Left lung (tissue), 10 donors: ENCODE results near the gene SUPT3H. TPM values are rescaled to one million over a fixed set of nuclear protein-coding genes. Genes with fewer than 3 reads are reported as not detected.

Experiments used
- ATAC-seq: fragments of 200-7000 bp; cut with Tn5 transposase; one replicate; pipeline ENCODE4 v1.9.1; 2020; ENCODE audit warnings: moderate library complexity
- DNase-seq, 4 donors: peaks; one replicate each; pipeline ENCODE4 v3.0.0-alpha.2; 2013 to 2020
- H3K27ac ChIP-seq, 2 donors: fragments of 200-600 bp; sonication (generic) in 1 of 2; one replicate each; pipeline versions ENCODE4 v1.5.0 to v1.8.0; 2020 to 2021
- H3K27me3 ChIP-seq, 2 donors: fragments of 200-600 bp; sonication (generic) in 1 of 2; one replicate each; pipeline versions ENCODE4 v1.5.0 to v1.8.0; 2020 to 2021
- H3K36me3 ChIP-seq, 2 donors: fragments of 200-600 bp; sonication (generic) in 1 of 2; one replicate each; pipeline versions ENCODE4 v1.5.0 to v1.8.0; 2020 to 2021
- H3K4me1 ChIP-seq, 2 donors: fragments of 200-600 bp; one replicate each; pipeline ENCODE4 v1.8.0; 2021
- H3K4me3 ChIP-seq, 2 donors: fragments of 200-600 bp; sonication (generic) in 1 of 2; one replicate each; pipeline versions ENCODE4 v1.5.0 to v1.8.0; 2020 to 2021; ENCODE audit warnings: mild to moderate bottlenecking in 1 of 2
- H3K9me3 ChIP-seq, 2 donors: fragments of 200-600 bp; sonication (generic) in 1 of 2; one replicate each; pipeline versions ENCODE4 v1.5.0 to v1.8.0; 2020 to 2021
- CTCF ChIP-seq, 2 donors: fragments of 200-600 bp; sonication (generic) in 1 of 2; IDR thresholded peaks; one replicate each; pipeline versions ENCODE4 v1.5.0 to v1.8.0; 2021; ENCODE audit warnings: antibody characterized with exemption in 2 of 2
- intact Hi-C, 2 donors: fragments of 100-400 bp; cut with DNase I; formaldehyde crosslinking; loops; one replicate each; pipeline versions ENCODE4 v1.11.2 to v1.14.2; 2022
- polyA plus RNA-seq, 6 donors: library from polyadenylated mRNA; unstranded; fragments of 120-200 nt; gene quantifications; one replicate each; pipeline ENCODE4 v1.2.1, GENCODE V29; 2013; ENCODE audit not compliant: insufficient read length in 6 of 6
- total RNA-seq, 2 donors: library from RNA; stranded (reverse); fragmentation: NEBNext Ultra II Directional; extraction: Animal tissue kit (Norgen Biotek cat#: 25700); gene quantifications; one replicate each; pipeline ENCODE4 v1.2.1, GENCODE V29; 2021
- donor health status: DM: no; HTN: yes; CAD: no.
- donor health status: DM: no; HTN: no; CAD: no.

The SUPT3H gene
- total and polyA plus RNA-seq, 8 donors, result 4.7 to 33.0 (median 26.2) TPM

- Histone ChIP-seq H3K4me3 (peak overlapping the region; percentile 27 to 69), H3K4me1 (peaks cover 9 to 48% of the 10 kb centered on the region in 2 donors), H3K9me3 (no peaks in the 10 kb centered on the region), H3K27ac (no peak overlapping the region), H3K27me3 (peaks cover 24 to 94% of the 10 kb centered on the region in 2 donors), H3K36me3 (no peaks in the 10 kb centered on the region)
- ATAC-seq (no peak), DNase-seq (peak in 2 of 4 donors; percentile 45 to 65)
- TF ChIP-seq CTCF (IDR thresholded peaks at IDR 0.05), result no peak
- intact Hi-C loops, result loop anchor here in 1 of 2 donors (10.0 kb wide), 1 partner anchor 295 kb away; no protein-coding TSS in a partner anchor
These were observed 42.6 kb upstream of the SUPT3H start for GRCh38 chr6:45420083-45420908.

GRCh38 chr6:45419571-45420082, 41.9 kb upstream of the SUPT3H start:
- H3K27me3 ChIP-seq, result peaks cover 24 to 94% of the 10 kb centered on the region in 2 donors
- DNase-seq, result peak; percentile 54 to 90 (median 80)
- H3K4me1 ChIP-seq, result peaks cover 9 to 48% of the 10 kb centered on the region in 2 donors
- intact Hi-C loops, result loop anchor here in 1 of 2 donors (10.0 kb wide), 1 partner anchor 295 kb away; no protein-coding TSS in a partner anchor
- H3K9me3 ChIP-seq, result no peaks in the 10 kb centered on the region
- no peaks in the 10 kb centered on the region for H3K36me3 ChIP-seq
- TF ChIP-seq CTCF (IDR thresholded peaks at IDR 0.05), result no peak
- H3K4me3 ChIP-seq, result peak overlapping the region; percentile 27 to 69
- ATAC-seq, result peak; percentile 63
- H3K27ac ChIP-seq, result no peak overlapping the region

- Histone ChIP-seq H3K4me3 (no peak overlapping the region), H3K9me3 (no peaks in the 10 kb centered on the region), H3K27me3 (peaks cover 24 to 80% of the 10 kb centered on the region in 2 donors), H3K27ac (no peak overlapping the region), H3K36me3 (no peaks in the 10 kb centered on the region), H3K4me1 (peaks cover 9 to 28% of the 10 kb centered on the region in 2 donors)
- no peak for TF ChIP-seq CTCF (IDR thresholded peaks at IDR 0.05)
- intact Hi-C loops, result no loop called here
- ATAC-seq (no peak), DNase-seq (no peak)
These were observed 39.7 kb upstream of the SUPT3H start for GRCh38 chr6:45417436-45417835.

- Histone ChIP-seq H3K4me3 (no peak overlapping the region), H3K27me3 (peaks cover 24 to 75% of the 10 kb centered on the region in 2 donors), H3K27ac (no peak overlapping the region), H3K4me1 (peaks cover 9 to 27% of the 10 kb centered on the region in 2 donors), H3K9me3 (no peaks in the 10 kb centered on the region), H3K36me3 (no peaks in the 10 kb centered on the region)
- ATAC-seq (no peak), DNase-seq (no peak)
- TF ChIP-seq CTCF (IDR thresholded peaks at IDR 0.05), result no peak
- intact Hi-C loops, result no loop called here
These were observed 39.0 kb upstream of the SUPT3H start for GRCh38 chr6:45416700-45417099.
